Kidney (tissue), 14 donors: ENCODE measurements around the gene FCHO1. TPM values are rescaled to one million over a fixed set of nuclear protein-coding genes. Genes with fewer than 3 reads are reported as not detected.
A peak's percentile ranks its signal among the peaks of the same experiment; 100 is the strongest.

Experiments
- DNase-seq, 5 donors: peaks; one replicate each; pipeline ENCODE4 v3.0.0-alpha.2; 2013 to 2020
- FAIRE-seq: peaks from 2 replicates; lab custom pipeline; 2012; peaks lifted over from hg19 to GRCh38; lab: Jason Lieb, UNC
- H3K27ac ChIP-seq, 2 donors: one replicate each; pipeline ENCODE4 v1.7.0; 2013; ENCODE audit warnings: low read depth in 2 of 2, low read length in 2 of 2, inconsistent platforms in 1 of 2
- H3K27me3 ChIP-seq: one replicate; pipeline ENCODE4 v1.7.1; 2013; ENCODE audit warnings: low read length, inconsistent platforms; ENCODE audit not compliant: control insufficient read depth, insufficient read depth
- H3K36me3 ChIP-seq, 3 donors: one replicate each; pipeline versions ENCODE4 v1.7.0 to v1.7.1; 2013; ENCODE audit warnings: low read length in 3 of 3, control low read depth in 1 of 3, inconsistent platforms in 1 of 3; ENCODE audit not compliant: insufficient read depth in 3 of 3, control insufficient read depth in 2 of 3
- H3K4me1 ChIP-seq, 3 donors: one replicate each; pipeline versions ENCODE4 v1.7.0 to v1.7.1; 2013; ENCODE audit warnings: low read length in 3 of 3, inconsistent platforms in 1 of 3, low read depth in 1 of 3; ENCODE audit not compliant: control insufficient read depth in 2 of 3, insufficient read depth in 2 of 3
- H3K4me3 ChIP-seq, 3 donors: one replicate each; pipeline versions ENCODE4 v1.7.0 to v1.8.1; 2013; ENCODE audit warnings: low read length in 3 of 3, control low read depth in 1 of 3, inconsistent platforms in 1 of 3
- H3K9ac ChIP-seq, 3 donors: one replicate each; pipeline versions ENCODE4 v1.7.0 to v1.7.1; 2013; ENCODE audit warnings: low read length in 3 of 3, control low read depth in 1 of 3, inconsistent platforms in 1 of 3
- H3K9me3 ChIP-seq, 3 donors: one replicate each; pipeline versions ENCODE4 v1.7.0 to v1.7.1; 2013; ENCODE audit warnings: low read length in 3 of 3, control low read depth in 1 of 3, inconsistent platforms in 1 of 3; ENCODE audit not compliant: control insufficient read depth in 2 of 3, insufficient read depth in 1 of 3
- CTCF ChIP-seq: IDR thresholded peaks from 3 replicates; pipeline ENCODE4 v1.5.1; 2012; ENCODE audit warnings: mild to moderate bottlenecking, moderate library complexity, borderline replicate concordance; ENCODE audit not compliant: insufficient read depth; ENCODE audit errors: extremely low read depth
- intact Hi-C: fragments of 100-400 bp; cut with DNase I; formaldehyde crosslinking; loops from one replicate; pipeline ENCODE4 v1.11.1; 2022
- polyA plus RNA-seq: library from polyadenylated mRNA; stranded (reverse); fragments of 350-450 nt; fragmentation: Illumina TruSeq; extraction: RNeasy Lipid Tissue Mini Kit (QIAGEN cat#74804); gene quantifications from one replicate; pipeline ENCODE4 v1.2.3, GENCODE V29; 2014; ENCODE audit warnings: low read depth, low replicate concordance; ENCODE audit not compliant: insufficient read depth
- total RNA-seq: library from RNA; stranded (reverse); fragmentation: NEBNext Ultra II Directional; extraction: Animal tissue kit (Norgen Biotek cat#: 25700); gene quantifications from one replicate; pipeline ENCODE4 v1.2.1, GENCODE V29; 2021
- donor health status: control.
- donor health status: control.
- donor health status: control.
- donor health status: control.
- donor health status: control.
- donor health status: DM: yes; HTN: yes; CAD: no.
- donor health status: Normal renal cell carcinoma (clear cell type).

Gene FCHO1
- total and polyA plus RNA-seq, 2 donors from 2014 or later = 0.52 to 5.9 TPM

GRCh38 chr19:17754634-17755442 lies 3.6 kb downstream of the FCHO1 start:
- DNase-seq (no peak), FAIRE-seq (no peak)
- Histone ChIP-seq H3K4me1 (no peaks in the 10 kb centered on the region), H3K9me3 (no peaks in the 10 kb centered on the region), H3K9ac (no peak overlapping the region), H3K36me3 (no peaks in the 10 kb centered on the region), H3K27ac (no peak overlapping the region), H3K4me3 (no peak overlapping the region), H3K27me3 (no peaks in the 10 kb centered on the region)
- TF ChIP-seq CTCF = no peak
- intact Hi-C loops = no loop called here

- Histone ChIP-seq H3K9me3 (no peaks in the 10 kb centered on the region), H3K36me3 (no peaks in the 10 kb centered on the region), H3K27me3 (no peaks in the 10 kb centered on the region), H3K4me3 (no peak overlapping the region), H3K9ac (no peak overlapping the region), H3K27ac (no peak overlapping the region), H3K4me1 (no peaks in the 10 kb centered on the region)
- intact Hi-C loops = no loop called here
- no peak for TF ChIP-seq CTCF
- no peak for FAIRE-seq
- DNase-seq = no peak
Measured at GRCh38 chr19:17755443-17755890, 4.2 kb downstream of the FCHO1 start.

- peak in 4 of 5 donors; percentile 68 to 87 (median 79) for DNase-seq
- Histone ChIP-seq H3K4me3 (no peak overlapping the region), H3K9ac (no peak overlapping the region), H3K9me3 (no peaks in the 10 kb centered on the region), H3K4me1 (no peaks in the 10 kb centered on the region), H3K36me3 (no peaks in the 10 kb centered on the region), H3K27me3 (no peaks in the 10 kb centered on the region), H3K27ac (no peak overlapping the region)
- intact Hi-C loops = no loop called here
- TF ChIP-seq CTCF = no peak
- FAIRE-seq = no peak
Measured at GRCh38 chr19:17755977-17756670, 4.8 kb downstream of the FCHO1 start.
